Transverse colon (tissue), 4 donors: ENCODE measurements around the gene CHRNE.

Source experiments
- EP300 ChIP-seq: sonication (generic); formaldehyde crosslinking; IDR thresholded peaks from one replicate; pipeline ENCODE4 v1.6.1; 2017; ENCODE audit warnings: antibody characterized with exemption, low read depth
- POLR2A ChIP-seq: fragments of 450-650 bp; IDR thresholded peaks from one replicate; pipeline ENCODE4 v1.6.1; 2016; ENCODE audit warnings: antibody characterized with exemption, mild to moderate bottlenecking, moderate library complexity
- POLR2AphosphoS5 ChIP-seq, 3 donors: sonication (generic); formaldehyde crosslinking; IDR thresholded peaks; one replicate each; pipeline ENCODE4 v1.6.1; 2016; ENCODE audit warnings: antibody characterized with exemption in 3 of 3
- TF ChIP-seq, protein P1 (sequence below), 5 experiments: fragments of 200-600 bp in 3 of 5; fragments of 450-650 bp in 2 of 5; sonication (generic) in 3 of 5; IDR thresholded peaks; 1 replicate in 2 of 5; 2 replicates in 3 of 5; pipeline ENCODE4 v1.5.1; 2016 to 2017; ENCODE audit warnings: antibody characterized with exemption in 5 of 5, inconsistent platforms in 3 of 5, mild to moderate bottlenecking in 2 of 5, moderate library complexity in 1 of 5

GRCh38 chr17:4950075-4950745, 47.3 kb upstream of the CHRNE start:
- TF ChIP-seq EP300 = no peak
- TF ChIP-seq, protein P1, sequence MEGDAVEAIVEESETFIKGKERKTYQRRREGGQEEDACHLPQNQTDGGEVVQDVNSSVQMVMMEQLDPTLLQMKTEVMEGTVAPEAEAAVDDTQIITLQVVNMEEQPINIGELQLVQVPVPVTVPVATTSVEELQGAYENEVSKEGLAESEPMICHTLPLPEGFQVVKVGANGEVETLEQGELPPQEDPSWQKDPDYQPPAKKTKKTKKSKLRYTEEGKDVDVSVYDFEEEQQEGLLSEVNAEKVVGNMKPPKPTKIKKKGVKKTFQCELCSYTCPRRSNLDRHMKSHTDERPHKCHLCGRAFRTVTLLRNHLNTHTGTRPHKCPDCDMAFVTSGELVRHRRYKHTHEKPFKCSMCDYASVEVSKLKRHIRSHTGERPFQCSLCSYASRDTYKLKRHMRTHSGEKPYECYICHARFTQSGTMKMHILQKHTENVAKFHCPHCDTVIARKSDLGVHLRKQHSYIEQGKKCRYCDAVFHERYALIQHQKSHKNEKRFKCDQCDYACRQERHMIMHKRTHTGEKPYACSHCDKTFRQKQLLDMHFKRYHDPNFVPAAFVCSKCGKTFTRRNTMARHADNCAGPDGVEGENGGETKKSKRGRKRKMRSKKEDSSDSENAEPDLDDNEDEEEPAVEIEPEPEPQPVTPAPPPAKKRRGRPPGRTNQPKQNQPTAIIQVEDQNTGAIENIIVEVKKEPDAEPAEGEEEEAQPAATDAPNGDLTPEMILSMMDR (IDR thresholded peaks at IDR 0.05) = no peak
- no peak for TF ChIP-seq POLR2A
- TF ChIP-seq POLR2AphosphoS5 (IDR thresholded peaks at IDR 0.05) = no peak
